Activated naive CD4-positive, alpha-beta T cell treated with anti-CD3 and anti-CD28 coated beads, Interleukin-2, amount 50 U/mL, for 72 hours (primary cell): ENCODE results near the gene RGMB. TPM values are rescaled to one million over a fixed set of nuclear protein-coding genes. Genes with fewer than 3 reads are reported as not detected.

Experiments used
- ATAC-seq, 2 donors: fragments of 150-1000 bp; cut with Tn5 transposase; 2 replicates each; pipeline ENCODE4 v1.10.0; 2021; ENCODE audit warnings: mild to moderate bottlenecking in 2 of 2, moderate library complexity in 2 of 2
- DNase-seq, 2 donors: peaks; one replicate each; pipeline ENCODE4 v3.0.0; 2021 to 2022; ENCODE audit warnings: low spot score in 2 of 2
- H3K27ac Mint-ChIP-seq, 2 donors: one replicate each; pipeline ENCODE4 v1.8.0; 2022; ENCODE audit warnings: mild to moderate bottlenecking in 2 of 2, mixed read lengths in 2 of 2
- H3K36me3 Mint-ChIP-seq, 2 donors: one replicate each; pipeline ENCODE4 v1.8.0; 2022; ENCODE audit warnings: mixed read lengths in 2 of 2
- H3K9me3 Mint-ChIP-seq, 2 donors: one replicate each; pipeline ENCODE4 v1.8.0; 2022; ENCODE audit warnings: mixed read lengths in 2 of 2
- total RNA-seq, 2 donors: library from RNA; stranded (reverse); gene quantifications; one replicate each; pipeline ENCODE4 v1.2.3, GENCODE V29; 2022

Gene RGMB
- total RNA-seq, 2 donors from 2014 or later: 2.9 to 3.7 TPM

GRCh38 chr5:98836175-98836574 is 62.7 kb downstream of the RGMB start:
- ATAC-seq (no peak), DNase-seq (no peak)
- H3K9me3 Mint-ChIP-seq: no peaks in the 10 kb centered on the region
- peaks cover 0 to 4% of the 10 kb centered on the region in 2 donors for H3K36me3 Mint-ChIP-seq
- no peak overlapping the region for H3K27ac Mint-ChIP-seq

- Mint-ChIP-seq H3K36me3 (peaks cover 4 to 7% of the 10 kb centered on the region in 2 donors), H3K9me3 (no peaks in the 10 kb centered on the region), H3K27ac (no peak overlapping the region)
- DNase-seq (peak in 1 of 2 donors; percentile 16), ATAC-seq (peak; percentile 57 to 66)
Observed at GRCh38 chr5:98839469-98840383, 66.3 kb downstream of the RGMB start.

- peaks cover 4 to 7% of the 10 kb centered on the region in 2 donors for H3K36me3 Mint-ChIP-seq
- ATAC-seq: no peak
- no peak for DNase-seq
- H3K9me3 Mint-ChIP-seq: peaks cover 0 to 4% of the 10 kb centered on the region in 2 donors
- no peak overlapping the region for H3K27ac Mint-ChIP-seq
Observed at GRCh38 chr5:98840946-98841345, 67.5 kb downstream of the RGMB start.

- ATAC-seq (no peak), DNase-seq (no peak)
- Mint-ChIP-seq H3K36me3 (peaks cover under 1 to 7% of the 10 kb centered on the region in 2 donors), H3K9me3 (peaks cover 0 to 4% of the 10 kb centered on the region in 2 donors), H3K27ac (no peak overlapping the region)
Observed at GRCh38 chr5:98843481-98843880, 70.0 kb downstream of the RGMB start.

GRCh38 chr5:98844865-98845264 is 71.4 kb downstream of the RGMB start:
- H3K9me3 Mint-ChIP-seq: peaks cover 0 to 4% of the 10 kb centered on the region in 2 donors
- no peak for DNase-seq
- H3K36me3 Mint-ChIP-seq: peaks cover 0 to 7% of the 10 kb centered on the region in 2 donors
- H3K27ac Mint-ChIP-seq: no peak overlapping the region
- ATAC-seq: no peak

GRCh38 chr5:98845878-98846277 is 72.4 kb downstream of the RGMB start:
- no peak overlapping the region for H3K27ac Mint-ChIP-seq
- ATAC-seq (no peak), DNase-seq (no peak)
- H3K9me3 Mint-ChIP-seq: peaks cover 0 to 4% of the 10 kb centered on the region in 2 donors
- peaks cover 0 to 7% of the 10 kb centered on the region in 2 donors for H3K36me3 Mint-ChIP-seq

Other genes starting within 250 kb of the RGMB start
- 10 to 100 TPM; 49.9 to 86.0 TPM for gene CHD1, start 155.3 kb downstream of the RGMB start, total RNA-seq